Astrocyte of the spinal cord (primary cell): Measurements from ENCODE around the gene RANBP10.

ENCODE experiments used
- DNase-seq: peaks from one replicate; pipeline ENCODE4 v3.0.0; 2011; ENCODE audit warnings: low read depth, low spot score
- H3K4me3 ChIP-seq: 2 replicates; pipeline ENCODE4 v1.5.1; 2011; ENCODE audit warnings: low read depth, mild to moderate bottlenecking, low read length, moderate library complexity
- in situ Hi-C: cut with HindIII; loops from 2 replicates; pipeline ENCODE4 v1.10.0; 2017; ENCODE audit warnings: low sequenced_read_pairs
- TF ChIP-seq, protein P1 (sequence below): IDR thresholded peaks from 2 replicates; pipeline ENCODE4 v1.5.1; 2012; ENCODE audit warnings: low read depth, mild to moderate bottlenecking, low read length, inconsistent platforms

RANBP10 gene

DNA sequence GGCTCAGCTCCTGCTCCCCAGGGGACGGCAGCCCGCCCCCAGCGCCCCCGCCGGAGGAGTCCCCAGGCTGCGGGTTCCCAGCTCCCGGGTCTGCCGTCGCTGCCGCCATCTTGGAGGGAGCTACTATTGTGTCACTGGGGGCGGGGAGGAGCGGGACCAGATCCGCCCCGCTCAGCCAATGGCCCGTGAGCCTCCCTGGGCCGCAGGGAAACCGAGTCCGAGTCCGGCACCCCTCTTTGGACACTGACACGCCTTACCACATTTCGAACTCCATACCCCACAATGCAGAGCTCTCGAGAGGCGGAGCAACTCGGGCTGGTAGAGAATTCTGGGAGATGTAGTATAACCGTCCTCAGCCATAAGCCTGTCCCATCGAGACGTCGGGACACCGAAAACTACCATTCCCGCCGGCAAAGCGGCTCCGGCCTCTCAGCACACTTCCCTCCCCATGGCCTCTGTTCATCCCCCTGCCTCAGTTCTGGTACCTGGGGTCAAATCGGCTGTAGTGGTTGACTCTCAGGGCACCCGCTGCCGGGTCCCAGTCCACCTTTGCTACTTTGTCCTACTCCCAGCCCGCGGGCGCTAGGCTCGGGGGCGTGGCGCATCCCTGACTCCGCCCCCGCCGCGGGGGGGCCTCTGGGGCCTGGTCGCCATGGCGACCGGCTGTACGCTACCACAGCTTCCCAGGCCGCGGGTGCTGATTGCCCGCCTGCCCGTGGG is at the start of gene RANBP10, which contains the start of gene TSNAXIP1:
TSS of gene RANBP10 (minus strand) at position 133 of the 720 bp plus-strand sequence. CDS start at position 109, 24 bp downstream.
TSS of gene TSNAXIP1 (plus strand) at position 462 of the 720 bp plus-strand sequence. CDS start 261 bp downstream, outside the sequence.
- peak within 1 kb of the TSS; percentile 97 for H3K4me3 ChIP-seq
- peak; percentile 99 for DNase-seq
- in situ Hi-C loops, result no loop called here
- TF ChIP-seq, protein P1, sequence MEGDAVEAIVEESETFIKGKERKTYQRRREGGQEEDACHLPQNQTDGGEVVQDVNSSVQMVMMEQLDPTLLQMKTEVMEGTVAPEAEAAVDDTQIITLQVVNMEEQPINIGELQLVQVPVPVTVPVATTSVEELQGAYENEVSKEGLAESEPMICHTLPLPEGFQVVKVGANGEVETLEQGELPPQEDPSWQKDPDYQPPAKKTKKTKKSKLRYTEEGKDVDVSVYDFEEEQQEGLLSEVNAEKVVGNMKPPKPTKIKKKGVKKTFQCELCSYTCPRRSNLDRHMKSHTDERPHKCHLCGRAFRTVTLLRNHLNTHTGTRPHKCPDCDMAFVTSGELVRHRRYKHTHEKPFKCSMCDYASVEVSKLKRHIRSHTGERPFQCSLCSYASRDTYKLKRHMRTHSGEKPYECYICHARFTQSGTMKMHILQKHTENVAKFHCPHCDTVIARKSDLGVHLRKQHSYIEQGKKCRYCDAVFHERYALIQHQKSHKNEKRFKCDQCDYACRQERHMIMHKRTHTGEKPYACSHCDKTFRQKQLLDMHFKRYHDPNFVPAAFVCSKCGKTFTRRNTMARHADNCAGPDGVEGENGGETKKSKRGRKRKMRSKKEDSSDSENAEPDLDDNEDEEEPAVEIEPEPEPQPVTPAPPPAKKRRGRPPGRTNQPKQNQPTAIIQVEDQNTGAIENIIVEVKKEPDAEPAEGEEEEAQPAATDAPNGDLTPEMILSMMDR, result no peak

GRCh38 chr16:67855789-67856188 is 49.4 kb upstream of the RANBP10 start:
- TF ChIP-seq, protein P1, result no peak
- H3K4me3 ChIP-seq, result no peak overlapping the region
- in situ Hi-C loops, result no loop called here
- DNase-seq, result no peak

DNA sequence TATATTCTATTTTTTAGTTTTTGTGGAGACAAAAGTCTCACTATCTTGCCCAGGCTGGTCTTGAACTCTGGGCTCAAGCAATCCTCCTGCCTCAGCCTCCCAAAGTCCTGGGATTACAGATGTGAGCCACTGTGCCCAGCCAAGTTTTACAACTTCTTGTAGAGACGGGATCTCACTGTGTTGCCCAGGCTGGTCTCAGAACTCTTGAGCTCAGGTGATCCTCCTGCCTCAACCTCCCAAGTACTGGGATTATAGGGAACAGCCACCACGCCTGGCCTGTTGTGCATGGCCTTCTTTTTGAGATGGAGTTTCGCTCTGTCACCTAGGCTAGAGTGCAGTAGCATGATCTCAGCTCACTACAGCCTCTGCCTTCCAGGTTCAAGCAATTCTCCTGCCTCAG is 47.3 kb upstream of the RANBP10 start:
- TF ChIP-seq, protein P1, result no peak
- in situ Hi-C loops, result no loop called here
- no peak for DNase-seq
- H3K4me3 ChIP-seq, result no peak overlapping the region

DNA sequence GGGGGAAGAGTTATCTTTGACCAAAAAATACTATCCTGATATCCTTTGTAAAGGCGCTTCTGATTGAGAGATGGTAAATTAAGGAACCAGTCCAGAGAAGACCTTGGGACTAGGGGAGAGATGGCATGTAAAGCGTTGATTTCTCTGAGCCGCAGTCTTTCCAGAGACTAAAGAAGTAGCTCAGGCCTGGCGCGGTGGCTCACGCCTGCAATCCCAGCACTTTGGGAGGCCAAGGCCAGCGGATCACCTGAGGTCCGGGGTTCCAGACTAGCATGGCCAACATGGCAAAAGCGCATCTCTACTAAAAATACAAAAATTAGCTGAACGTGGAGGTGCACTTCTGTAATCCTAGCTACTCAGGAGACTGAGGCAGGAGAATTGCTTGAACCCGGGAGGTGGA is 41.8 kb upstream of the RANBP10 start:
- in situ Hi-C loops, result no loop called here
- H3K4me3 ChIP-seq, result peak overlapping the region; percentile 78
- DNase-seq, result no peak
- TF ChIP-seq, protein P1, result no peak

DNA sequence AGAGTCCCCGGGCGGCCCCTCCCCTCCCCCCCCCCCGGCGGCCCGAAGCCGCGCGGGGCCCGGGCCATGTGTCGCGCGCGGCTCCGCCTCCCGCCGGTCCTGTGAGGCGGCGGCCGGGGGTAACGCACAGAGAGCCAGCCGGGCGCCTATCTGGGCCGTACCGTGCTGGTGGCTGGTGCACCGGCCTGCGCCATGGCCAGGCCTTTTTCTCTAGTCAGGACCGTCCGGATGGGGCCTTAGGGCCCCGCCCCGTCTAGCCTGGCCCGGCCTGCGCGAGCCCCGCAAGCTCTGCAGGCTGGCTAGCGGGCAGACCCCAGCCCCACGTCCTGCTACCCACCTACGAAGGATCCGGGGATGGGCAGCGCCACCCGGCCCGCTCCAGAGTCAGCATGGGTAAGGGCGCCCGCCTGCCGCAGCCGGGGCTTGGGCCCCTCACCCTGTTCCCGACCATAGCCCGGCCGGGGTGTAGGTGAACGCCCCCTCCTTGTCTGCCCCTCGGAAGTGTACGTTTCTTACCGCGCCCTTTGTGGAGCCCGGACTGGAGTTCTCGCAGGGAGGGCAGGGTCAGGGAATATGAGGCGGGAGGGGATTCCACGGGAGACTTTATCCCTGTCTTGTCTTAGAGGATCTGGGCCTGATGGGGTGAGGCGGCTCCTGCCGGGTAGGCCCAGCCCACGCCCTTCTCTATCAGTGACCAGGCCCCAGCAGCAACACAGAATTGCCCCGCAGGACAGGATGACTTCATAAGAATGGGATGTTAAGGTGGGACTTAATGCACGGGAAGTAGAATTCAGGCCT is 40.9 kb upstream of the RANBP10 start, which contains the start of gene CENPT:
TSS of gene CENPT (minus strand) at position 630 of the 798 bp plus-strand sequence. CDS start 13,834 bp downstream, outside the sequence.
- in situ Hi-C loops, result no loop called here
- DNase-seq, result peak; percentile 61
- TF ChIP-seq, protein P1, result no peak
- peak within 1 kb of the TSS; percentile 78 for H3K4me3 ChIP-seq

GRCh38 chr16:67846320-67847063 is 40.1 kb upstream of the RANBP10 start, which contains the start of gene NUTF2:
Gene NUTF2 (plus strand): TSS chr16:67846933. CDS start chr16:67865131, 18,198 bp downstream.
- in situ Hi-C loops, result no loop called here
- peak; percentile 94 for DNase-seq
- TF ChIP-seq, protein P1, result no peak
- H3K4me3 ChIP-seq, result peak within 1 kb of the TSS; percentile 78
